GM20000 (cell line): ENCODE measurements around the gene TP73.
"Not testable (repeated sequence)": the region's sequence is repeated elsewhere in the genome, so short reads cannot be mapped to it uniquely, and the experiment has no call there.

Source experiments
- DNase-seq: peaks from one replicate; pipeline ENCODE4 v3.0.0; 2012; ENCODE audit warnings: low spot score
- CTCF ChIP-seq: IDR thresholded peaks from 2 replicates; pipeline ENCODE4 v1.5.1; 2012; ENCODE audit warnings: mild to moderate bottlenecking, control low read depth; ENCODE audit errors: extremely low read depth, missing control alignments

TP73 gene

DNA sequence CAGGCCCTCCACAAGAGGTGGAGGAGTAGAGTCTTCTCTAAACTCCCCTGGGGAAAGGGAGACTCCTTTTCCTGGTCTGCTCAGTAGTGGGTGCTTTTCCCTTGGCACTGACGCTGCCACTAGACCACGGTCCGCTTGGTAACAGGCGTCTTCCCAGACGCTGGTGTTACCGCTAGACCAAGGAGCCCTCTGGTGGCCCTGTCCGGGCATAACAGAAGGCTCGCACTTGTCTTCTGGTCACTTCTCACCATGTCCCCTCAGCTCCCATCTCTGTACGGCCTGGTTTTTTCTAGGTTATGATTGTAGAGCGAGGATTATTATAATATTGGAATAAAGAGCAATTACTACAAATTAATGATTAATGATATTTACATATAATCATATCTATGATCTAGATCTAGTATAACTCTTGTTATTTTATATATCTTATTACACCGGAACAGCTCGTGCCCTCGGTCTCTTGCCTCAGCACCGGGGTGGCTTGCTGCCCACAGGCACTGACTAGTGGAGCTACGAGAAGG is 31.1 kb upstream of the TP73 start:
- not testable (repeated sequence) for DNase-seq

DNA sequence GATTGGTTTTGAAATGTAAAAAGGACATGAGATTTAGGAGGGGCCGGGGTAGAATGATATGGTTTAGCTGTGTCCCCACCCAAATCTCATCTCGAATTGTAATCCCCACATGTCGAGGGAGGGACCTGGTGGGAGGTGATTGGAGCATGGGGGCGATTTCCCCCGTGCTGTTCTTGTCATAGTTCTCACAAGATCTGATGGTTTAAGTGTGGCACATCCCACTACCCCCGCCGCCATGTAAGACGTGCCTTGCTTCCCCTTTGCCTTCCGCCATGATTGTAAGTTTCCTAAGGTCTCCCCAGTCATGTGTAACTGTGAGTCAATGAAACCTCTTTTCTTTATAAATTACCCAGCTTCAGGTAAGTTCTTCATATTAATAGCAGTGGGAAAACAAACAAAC is 30.2 kb upstream of the TP73 start:
- not testable (repeated sequence) for DNase-seq

More for the DNA sequence above, 31.1 kb upstream of the TP73 start:
- TF ChIP-seq CTCF = peak; percentile 9

- no peak for TF ChIP-seq CTCF
- DNase-seq = no peak
These were observed 28.7 kb upstream of the TP73 start for GRCh38 chr1:3623441-3624199.

GRCh38 chr1:3624200-3625136 is 27.8 kb upstream of the TP73 start, which contains the start of gene TPRG1L:
TPRG1L (plus strand) TSS chr1:3625015; CDS start chr1:3625073, 58 bp downstream.
- no peak for TF ChIP-seq CTCF
- DNase-seq = peak; percentile 100

- no peak for TF ChIP-seq CTCF
- no peak for DNase-seq
These were observed 27.0 kb upstream of the TP73 start for GRCh38 chr1:3625151-3625907.

DNA sequence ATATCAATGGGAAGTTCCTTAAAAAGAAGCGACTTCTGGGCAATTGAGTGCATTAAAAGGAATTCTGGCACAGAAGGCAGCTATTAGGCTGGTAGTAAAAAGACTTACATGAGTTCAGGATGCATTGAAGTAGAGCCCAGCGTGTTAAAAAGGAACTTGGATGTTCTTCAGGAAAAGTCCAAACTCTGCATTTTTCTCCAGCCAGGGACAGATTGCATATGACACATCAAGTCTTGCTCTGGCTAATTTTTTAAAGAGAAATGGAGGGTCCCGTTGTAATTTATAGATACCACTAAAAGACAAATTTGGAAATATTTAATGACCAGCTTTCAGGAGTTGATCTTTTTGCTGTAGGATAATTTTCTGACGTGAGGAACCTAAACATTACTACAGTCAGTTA is 26.3 kb upstream of the TP73 start:
- TF ChIP-seq CTCF = no peak
- DNase-seq = no peak

- no peak for DNase-seq
- no peak for TF ChIP-seq CTCF
These were observed 24.6 kb upstream of the TP73 start for GRCh38 chr1:3627515-3628253.
